IMR-90 (cell line): Measurements from ENCODE around the gene CHCHD4. TPM values are rescaled to one million over a fixed set of nuclear protein-coding genes. Genes with fewer than 3 reads are reported as not detected.

Experiments
- ATAC-seq: fragments of 200-7000 bp; cut with Tn5 transposase; 2 replicates; pipeline ENCODE4 v1.9.1; 2020; ENCODE audit warnings: low read depth, mild to moderate bottlenecking, moderate library complexity
- BruUV-seq: library from RNA; stranded (reverse); fragments of 400-500 nt; replicated peaks from 2 replicates; lab custom pipeline; 2021; lab: Mats Ljungman, UMichigan
- CTCF ChIA-PET: fragments of 300-600 bp; formaldehyde crosslinking; extraction: SDS; loops from one replicate; lab custom pipeline; 2021; ENCODE audit warnings: antibody characterized with exemption; lab: Yijun Ruan, JAX
- POLR2A ChIA-PET: fragments of 300-600 bp; sonication (Branson Sonifier 250); formaldehyde crosslinking; loops from one replicate; lab custom pipeline; 2022; ENCODE audit warnings: antibody characterized with exemption; ENCODE audit not compliant: unreplicated experiment; lab: Charles Lee
- DNase-seq: peaks from one replicate; pipeline ENCODE4 v3.0.0; 2013
- H2AFZ ChIP-seq: replicated peaks from 2 replicates; pipeline ENCODE3; 2013; ENCODE audit warnings: low read length, mild to moderate bottlenecking; ENCODE audit not compliant: poor library complexity
- H2AK5ac ChIP-seq: 2 replicates; pipeline ENCODE4 v1.6.1; 2013; ENCODE audit warnings: low read depth, low read length, inconsistent platforms
- H2AK9ac ChIP-seq: replicated peaks from 2 replicates; pipeline ENCODE3; 2013; ENCODE audit warnings: mild to moderate bottlenecking, low read depth, low read length, moderate library complexity; ENCODE audit not compliant: poor library complexity
- H2BK120ac ChIP-seq: 2 replicates; pipeline ENCODE4 v1.6.1; 2013; ENCODE audit warnings: low read depth, low read length, inconsistent platforms
- H2BK15ac ChIP-seq: 3 replicates; pipeline ENCODE4 v1.6.1; 2013; ENCODE audit warnings: low read depth, low read length, inconsistent platforms
- H2BK20ac ChIP-seq: 2 replicates; pipeline ENCODE4 v1.6.1; 2013; ENCODE audit warnings: low read depth, mild to moderate bottlenecking, inconsistent platforms, low read length, moderate library complexity
- H2BK5ac ChIP-seq: 2 replicates; pipeline ENCODE4 v1.6.1; 2013; ENCODE audit warnings: mild to moderate bottlenecking, low read depth, low read length, inconsistent platforms; ENCODE audit not compliant: poor library complexity, severe bottlenecking
- H3K14ac ChIP-seq: replicated peaks from 2 replicates; pipeline ENCODE4 v1.6.1; 2013; ENCODE audit warnings: low read depth, low read length, inconsistent platforms
- H3K18ac ChIP-seq: 2 replicates; pipeline ENCODE4 v1.6.1; 2013; ENCODE audit warnings: low read depth, low read length, control low read depth
- H3K23ac ChIP-seq: 2 replicates; pipeline ENCODE4 v1.6.1; 2013; ENCODE audit warnings: low read depth, low read length, inconsistent platforms
- H3K27ac ChIP-seq: 2 replicates; pipeline ENCODE4 v1.5.1; 2013; ENCODE audit warnings: mild to moderate bottlenecking, control low read depth, low read length; ENCODE audit not compliant: insufficient read depth
- H3K27me3 ChIP-seq: 2 replicates; pipeline ENCODE4 v1.6.1; 2013; ENCODE audit warnings: low read length; ENCODE audit not compliant: control insufficient read depth, insufficient read depth
- H3K36me3 ChIP-seq: 2 replicates; pipeline ENCODE4 v1.6.1; 2013; ENCODE audit warnings: low read length, mixed read lengths; ENCODE audit not compliant: control insufficient read depth, insufficient read depth
- H3K4ac ChIP-seq: 2 replicates; pipeline ENCODE4 v1.6.1; 2013; ENCODE audit warnings: low read depth, low read length, inconsistent platforms
- H3K4me1 ChIP-seq: 2 replicates; pipeline ENCODE4 v1.6.1; 2013; ENCODE audit warnings: low read length, mixed read lengths; ENCODE audit not compliant: control insufficient read depth, insufficient read depth
- H3K4me2 ChIP-seq: 2 replicates; pipeline ENCODE4 v1.6.1; 2013; ENCODE audit warnings: low read depth, mild to moderate bottlenecking, control low read depth, low read length, moderate library complexity
- H3K4me3 ChIP-seq: 2 replicates; pipeline ENCODE4 v1.5.1; 2013; ENCODE audit warnings: low read depth, mild to moderate bottlenecking, control low read depth, low read length, moderate library complexity; ENCODE audit not compliant: insufficient read depth
- H3K56ac ChIP-seq: 2 replicates; pipeline ENCODE4 v1.6.1; 2013; ENCODE audit warnings: low read length, inconsistent platforms; ENCODE audit not compliant: insufficient read depth; ENCODE audit errors: extremely low read depth
- H3K79me1 ChIP-seq, 2 experiments: 2 replicates each; pipeline ENCODE4 v1.6.1; 2013; ENCODE audit warnings: low read length in 2 of 2, inconsistent platforms in 1 of 2, low read depth in 1 of 2
- H3K9ac ChIP-seq: 2 replicates; pipeline ENCODE4 v1.6.1; 2013; ENCODE audit warnings: low read depth, low read length, control low read depth
- H3K9me1 ChIP-seq: 2 replicates; pipeline ENCODE4 v1.6.1; 2013; ENCODE audit warnings: low read length, inconsistent platforms; ENCODE audit not compliant: insufficient read depth
- H3K9me3 ChIP-seq: 2 replicates; pipeline ENCODE4 v1.6.1; 2013; ENCODE audit warnings: low read length; ENCODE audit not compliant: control insufficient read depth, insufficient read depth
- H4K20me1 ChIP-seq: 2 replicates; pipeline ENCODE4 v1.6.1; 2013; ENCODE audit warnings: low read length, inconsistent platforms; ENCODE audit not compliant: insufficient read depth
- H4K5ac ChIP-seq: 2 replicates; pipeline ENCODE4 v1.6.1; 2013; ENCODE audit warnings: mild to moderate bottlenecking, low read depth, low read length, control low read depth
- H4K8ac ChIP-seq, 2 experiments: 2 replicates each; pipeline ENCODE4 v1.6.1; 2013; ENCODE audit warnings: low read depth in 2 of 2, low read length in 2 of 2, control low read depth in 1 of 2, inconsistent platforms in 1 of 2
- H4K91ac ChIP-seq: 2 replicates; pipeline ENCODE4 v1.6.1; 2013; ENCODE audit warnings: low read depth, low read length, inconsistent platforms; ENCODE audit not compliant: insufficient read depth
- BHLHE40 ChIP-seq: fragments of 150-350 bp; IDR thresholded peaks from 2 replicates; pipeline ENCODE4 v1.6.1; 2016; ENCODE audit warnings: mild to moderate bottlenecking, low read depth, low read length
- CEBPB ChIP-seq: IDR thresholded peaks from 2 replicates; pipeline ENCODE4 v1.6.1; 2012; ENCODE audit warnings: low read depth, low read length, improper control_type of control experiment
- CHD1 ChIP-seq: IDR thresholded peaks from 2 replicates; pipeline ENCODE4 v1.6.1; 2012; ENCODE audit warnings: low read depth, low read length, improper control_type of control experiment
- CTCF ChIP-seq: conservative IDR thresholded peaks from 2 replicates; pipeline ENCODE4 v1.5.1; 2012; ENCODE audit warnings: mild to moderate bottlenecking, low read depth, low read length, improper control_type of control experiment
- ELK1 ChIP-seq: fragments of 150-350 bp; IDR thresholded peaks from 2 replicates; pipeline ENCODE4 v1.6.1; 2016; ENCODE audit warnings: low read depth, mild to moderate bottlenecking, low read length, moderate library complexity, borderline replicate concordance
- FOS ChIP-seq: fragments of 150-350 bp; IDR thresholded peaks from 2 replicates; pipeline ENCODE4 v1.6.1; 2016; ENCODE audit warnings: low read depth, low read length
- MAFK ChIP-seq: IDR thresholded peaks from 2 replicates; pipeline ENCODE4 v1.6.1; 2012; ENCODE audit warnings: low read depth, low read length, improper control_type of control experiment
- MAZ ChIP-seq: IDR thresholded peaks from 2 replicates; pipeline ENCODE4 v1.6.1; 2012; ENCODE audit warnings: low read depth, mild to moderate bottlenecking, low read length, improper control_type of control experiment, moderate library complexity, borderline replicate concordance
- MXI1 ChIP-seq: IDR thresholded peaks from 2 replicates; pipeline ENCODE4 v1.6.1; 2012; ENCODE audit warnings: low read depth, mild to moderate bottlenecking, low read length, moderate library complexity, borderline replicate concordance
- NFE2L2 ChIP-seq: fragments of 150-350 bp; IDR thresholded peaks from 2 replicates; pipeline ENCODE4 v1.6.1; 2016; ENCODE audit warnings: low read depth, mild to moderate bottlenecking, low read length
- POLR2A ChIP-seq: IDR thresholded peaks from 2 replicates; pipeline ENCODE4 v1.6.1; 2012; ENCODE audit warnings: mild to moderate bottlenecking, low read depth, low read length
- RAD21 ChIP-seq: IDR thresholded peaks from 2 replicates; pipeline ENCODE4 v1.6.1; 2012; ENCODE audit warnings: low read length, improper control_type of control experiment
- RCOR1 ChIP-seq: IDR thresholded peaks from 2 replicates; pipeline ENCODE4 v1.6.1; 2012; ENCODE audit warnings: mild to moderate bottlenecking, low read length, improper control_type of control experiment; ENCODE audit not compliant: insufficient replicate concordance
- RFX5 ChIP-seq: IDR thresholded peaks from 2 replicates; pipeline ENCODE4 v1.8.0; 2012; ENCODE audit warnings: low read depth, mild to moderate bottlenecking, low read length, moderate library complexity
- SMC3 ChIP-seq: fragments of 150-350 bp; IDR thresholded peaks from 2 replicates; pipeline ENCODE4 v1.6.1; 2016; ENCODE audit warnings: low read depth, mild to moderate bottlenecking, antibody characterized with exemption, low read length, moderate library complexity
- USF2 ChIP-seq: fragments of 150-350 bp; IDR thresholded peaks from 2 replicates; pipeline ENCODE4 v1.6.1; 2017; ENCODE audit warnings: mild to moderate bottlenecking, antibody characterized with exemption, low read length, low read depth
- WGBS, 2 experiments: methylation state at CpG; one replicate each; pipeline versions ENCODE4 v1.1.5 to v1.1.7; 2013; ENCODE audit warnings: missing lambda C conversion rate in 2 of 2; ENCODE audit not compliant: insufficient read length in 1 of 2; ENCODE audit errors: extremely low coverage in 2 of 2; 5-methylcytosine and 5-hydroxymethylcytosine counted together
- dilution Hi-C: fragments of 300-500 bp; cut with HindIII; formaldehyde crosslinking; loops from one replicate; pipeline ENCODE4 v1.14.3; 2018; ENCODE audit warnings: low sequenced_read_pairs; ENCODE audit not compliant: unreplicated experiment
- in situ Hi-C: fragments of 300-500 bp; cut with MboI; formaldehyde crosslinking; loops from 3 replicates; pipeline ENCODE4 v1.14.3; 2019; ENCODE audit warnings: low sequenced_read_pairs, inconsistent platforms, mixed read lengths
- intact Hi-C: fragments of 100-400 bp; cut with micrococcal nuclease; formaldehyde crosslinking; loops from 2 replicates; pipeline ENCODE4 v1.10.0; 2022
- polyA plus RNA-seq, 3 experiments: library from polyadenylated mRNA; depleted of rRNA; stranded (reverse); fragments of >200 nt; gene quantifications; 2 replicates each; pipeline ENCODE4 v1.2.3, GENCODE V29; 2012; ENCODE audit warnings: low replicate concordance in 1 of 3
- total RNA-seq: library from RNA; depleted of rRNA; stranded (reverse); fragments of >200 nt; gene quantifications from 2 replicates; pipeline ENCODE4 v1.2.3, GENCODE V29; 2012

Gene CHCHD4
- total and polyA plus RNA-seq, 2 of the 4 experiments (the other 2 are of a cell fraction) = 9.0 to 9.8 TPM

GRCh38 chr3:14082108-14082657, 42.5 kb downstream of the CHCHD4 start:
- Histone ChIP-seq H2BK120ac (no peak overlapping the region), H3K4ac (no peak overlapping the region), H4K91ac (no peak overlapping the region), H3K9me1 (no peaks in the 10 kb centered on the region), H2AK9ac (no peak overlapping the region), H3K9me3 (no peaks in the 10 kb centered on the region), H3K79me1 (no peaks in the 10 kb centered on the region), H2BK5ac (no peak overlapping the region), H3K18ac (no peak overlapping the region), H3K23ac (no peak overlapping the region), H3K4me2 (no peak overlapping the region), H3K4me3 (no peak overlapping the region), H3K27me3 (peaks cover 2% of the 10 kb centered on the region; the same call in 1 of the 2 replicates), H2BK20ac (no peak overlapping the region), H3K56ac (no peak overlapping the region), H3K36me3 (no peaks in the 10 kb centered on the region), H2AK5ac (no peak overlapping the region), H2AFZ (no peak overlapping the region), H3K14ac (no peak overlapping the region), H4K5ac (no peak overlapping the region), H3K4me1 (no peaks in the 10 kb centered on the region), H2BK15ac (no peak overlapping the region), H3K9ac (no peak overlapping the region), H4K20me1 (no peaks in the 10 kb centered on the region), H3K27ac (no peak overlapping the region), H4K8ac (no peak overlapping the region)
- no peak for ATAC-seq
- intact Hi-C loops = no loop called here
- no TSS peak for BruUV-seq
- 60% methylated on average over 1 of the region's 5 CpGs; no CpG with 5 or more reads in 1 of the 2 experiments for WGBS, 2 experiments
- ChIA-PET POLR2A (interaction anchor here (0.6 kb wide), 1 partner anchor 228 kb away, joined by 4 read pairs; no protein-coding TSS in a partner anchor), CTCF (no interaction called here)
- in situ Hi-C loops = no loop called here
- dilution Hi-C loops = no loop called here
- TF ChIP-seq SMC3 = no peak
- no peak for TF ChIP-seq CEBPB
- no peak for TF ChIP-seq POLR2A
- no peak for TF ChIP-seq NFE2L2
- no peak for TF ChIP-seq CHD1
- no peak for TF ChIP-seq MAZ
- no peak for TF ChIP-seq BHLHE40
- TF ChIP-seq RCOR1 = no peak
- no peak for TF ChIP-seq MAFK
- TF ChIP-seq FOS = no peak
- TF ChIP-seq RAD21 = no peak
- TF ChIP-seq ELK1 = no peak
- TF ChIP-seq CTCF = no peak
- TF ChIP-seq USF2 = no peak
- TF ChIP-seq RFX5 = no peak
- TF ChIP-seq MXI1 = no peak
- DNase-seq = no peak
